GM12801 (cell line): Measurements from ENCODE around the gene PANK2.

Experiments used
- TF ChIP-seq, protein P1 (sequence below): IDR thresholded peaks from one replicate; pipeline ENCODE4 v1.5.1; 2011; ENCODE audit warnings: control low read depth; ENCODE audit not compliant: insufficient read length; ENCODE audit errors: extremely low read depth

Gene PANK2

DNA sequence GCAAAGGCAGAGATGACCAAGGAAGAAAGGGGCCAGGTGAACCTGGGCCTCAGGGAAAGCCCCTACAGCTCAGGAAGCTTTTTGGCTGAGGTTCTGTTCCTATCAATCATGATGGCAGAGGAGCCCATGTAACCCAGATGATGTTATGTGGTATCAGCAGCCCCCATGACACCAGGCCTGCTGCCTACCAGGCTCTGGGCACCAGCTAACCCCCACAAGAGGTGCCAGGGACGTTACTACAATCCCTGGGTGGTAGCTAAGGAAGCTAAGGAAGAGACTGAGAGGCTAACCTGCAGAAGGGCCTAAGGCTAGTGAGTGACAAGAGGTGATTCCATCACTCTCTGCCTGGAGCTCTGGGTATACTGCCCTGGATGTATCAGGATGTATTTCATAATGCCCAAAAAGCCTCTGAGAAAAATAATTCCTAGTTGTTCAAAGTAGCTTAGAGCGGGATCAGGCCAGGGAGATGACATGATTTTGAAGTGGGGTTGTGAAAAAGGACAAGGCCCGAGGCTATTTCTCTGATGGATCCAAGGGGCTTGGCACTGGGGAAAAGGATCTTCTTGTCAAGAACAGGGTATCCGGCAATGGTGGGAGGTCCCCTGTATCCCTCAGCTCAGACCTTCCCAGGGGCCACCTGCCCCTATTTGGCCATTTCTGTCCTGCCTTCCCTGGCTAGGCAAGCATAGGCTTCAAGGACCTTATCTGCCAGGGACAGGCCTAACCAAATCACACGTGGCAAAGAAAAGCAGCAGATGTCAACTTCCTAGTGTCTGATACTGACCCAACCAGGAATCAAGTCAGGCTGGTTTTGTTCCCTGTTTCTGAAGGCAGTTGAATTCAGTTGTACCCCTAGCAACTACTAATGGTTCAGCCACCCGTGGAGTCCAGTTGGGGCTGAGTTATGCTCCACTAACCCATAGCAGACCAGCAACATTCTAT lies 41.3 kb downstream of the PANK2 start:
- TF ChIP-seq, protein P1, sequence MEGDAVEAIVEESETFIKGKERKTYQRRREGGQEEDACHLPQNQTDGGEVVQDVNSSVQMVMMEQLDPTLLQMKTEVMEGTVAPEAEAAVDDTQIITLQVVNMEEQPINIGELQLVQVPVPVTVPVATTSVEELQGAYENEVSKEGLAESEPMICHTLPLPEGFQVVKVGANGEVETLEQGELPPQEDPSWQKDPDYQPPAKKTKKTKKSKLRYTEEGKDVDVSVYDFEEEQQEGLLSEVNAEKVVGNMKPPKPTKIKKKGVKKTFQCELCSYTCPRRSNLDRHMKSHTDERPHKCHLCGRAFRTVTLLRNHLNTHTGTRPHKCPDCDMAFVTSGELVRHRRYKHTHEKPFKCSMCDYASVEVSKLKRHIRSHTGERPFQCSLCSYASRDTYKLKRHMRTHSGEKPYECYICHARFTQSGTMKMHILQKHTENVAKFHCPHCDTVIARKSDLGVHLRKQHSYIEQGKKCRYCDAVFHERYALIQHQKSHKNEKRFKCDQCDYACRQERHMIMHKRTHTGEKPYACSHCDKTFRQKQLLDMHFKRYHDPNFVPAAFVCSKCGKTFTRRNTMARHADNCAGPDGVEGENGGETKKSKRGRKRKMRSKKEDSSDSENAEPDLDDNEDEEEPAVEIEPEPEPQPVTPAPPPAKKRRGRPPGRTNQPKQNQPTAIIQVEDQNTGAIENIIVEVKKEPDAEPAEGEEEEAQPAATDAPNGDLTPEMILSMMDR, result no peak

DNA sequence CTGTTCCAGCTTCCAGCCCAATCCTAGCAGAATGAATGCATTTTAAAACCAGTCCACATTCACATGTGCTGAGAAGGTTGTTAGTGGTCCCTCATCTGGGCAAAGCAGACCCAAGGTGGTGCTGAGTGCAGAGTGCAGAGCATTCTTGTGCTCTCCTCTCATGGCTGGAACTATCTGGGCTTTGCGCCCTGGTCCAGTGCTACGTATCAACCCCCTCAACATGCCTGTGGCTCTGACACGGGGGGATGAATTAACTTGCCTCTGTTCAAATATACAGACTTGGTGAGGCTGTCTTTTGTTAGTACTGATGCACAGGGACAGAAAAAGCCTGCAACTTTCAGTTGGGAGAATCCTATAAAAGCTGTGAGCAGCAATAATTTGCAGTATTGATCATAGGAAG lies 42.5 kb downstream of the PANK2 start:
- TF ChIP-seq, protein P1, result no peak

DNA sequence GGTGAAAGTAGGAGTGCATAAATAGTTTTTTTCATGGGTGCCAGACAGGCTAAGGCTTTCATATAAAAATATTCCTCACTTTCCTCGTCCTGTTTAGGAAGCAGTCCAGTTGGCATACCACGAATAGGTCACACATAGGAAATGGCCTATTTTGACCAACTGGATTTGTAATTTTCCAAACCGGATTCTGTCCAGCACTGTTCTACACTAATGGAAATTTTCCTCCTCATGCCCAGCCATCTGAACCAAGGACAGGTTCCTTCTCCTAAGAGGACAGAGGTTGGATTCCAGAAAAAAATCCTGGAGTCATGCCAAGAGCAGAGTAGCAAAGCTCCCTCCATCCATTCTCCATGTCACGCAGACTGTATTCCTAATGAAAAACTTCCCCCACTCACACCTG lies 43.1 kb downstream of the PANK2 start:
- TF ChIP-seq, protein P1, result no peak

- TF ChIP-seq, protein P1, result no peak
Measured at GRCh38 chr20:3932681-3933080, 43.5 kb downstream of the PANK2 start.

GRCh38 chr20:3933218-3933617 lies 44.0 kb downstream of the PANK2 start:
- TF ChIP-seq, protein P1, result no peak

- TF ChIP-seq, protein P1, result no peak
Measured at GRCh38 chr20:3934624-3935023, 45.4 kb downstream of the PANK2 start.

DNA sequence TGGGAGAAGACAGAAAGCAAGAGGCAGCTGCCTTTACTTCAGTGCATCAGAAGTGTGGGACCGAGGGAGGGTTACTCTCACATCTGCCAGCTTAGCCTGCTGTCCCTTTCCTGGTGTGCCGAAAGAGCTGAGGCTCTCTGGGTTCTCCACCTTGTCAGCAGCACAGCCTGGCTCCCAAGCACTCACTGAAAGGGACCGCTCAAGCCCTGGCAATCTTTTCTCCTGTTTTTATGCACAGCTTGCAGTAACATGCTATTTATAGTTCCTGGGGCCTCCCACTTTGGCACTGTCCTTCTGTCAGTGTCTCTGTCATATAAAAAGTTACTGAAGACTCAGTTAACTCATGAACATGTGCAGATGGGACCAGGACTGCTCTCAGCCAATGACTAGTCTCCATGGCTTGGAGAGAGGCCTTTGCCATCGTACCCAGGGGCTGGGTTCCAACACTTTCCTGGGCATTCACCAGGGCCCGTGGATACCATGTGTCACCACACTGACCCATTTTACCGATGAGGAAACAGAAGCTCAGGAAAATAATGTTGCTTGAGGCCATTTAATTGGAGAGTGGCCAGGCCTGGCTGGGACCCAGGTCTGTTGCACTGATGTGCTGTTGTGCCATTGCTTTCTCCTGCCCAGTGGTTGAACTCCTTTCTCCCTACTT lies 46.2 kb downstream of the PANK2 start:
- TF ChIP-seq, protein P1, result no peak
